Measurements from ENCODE around the gene CAMKMT.

Gene CAMKMT

DNA sequence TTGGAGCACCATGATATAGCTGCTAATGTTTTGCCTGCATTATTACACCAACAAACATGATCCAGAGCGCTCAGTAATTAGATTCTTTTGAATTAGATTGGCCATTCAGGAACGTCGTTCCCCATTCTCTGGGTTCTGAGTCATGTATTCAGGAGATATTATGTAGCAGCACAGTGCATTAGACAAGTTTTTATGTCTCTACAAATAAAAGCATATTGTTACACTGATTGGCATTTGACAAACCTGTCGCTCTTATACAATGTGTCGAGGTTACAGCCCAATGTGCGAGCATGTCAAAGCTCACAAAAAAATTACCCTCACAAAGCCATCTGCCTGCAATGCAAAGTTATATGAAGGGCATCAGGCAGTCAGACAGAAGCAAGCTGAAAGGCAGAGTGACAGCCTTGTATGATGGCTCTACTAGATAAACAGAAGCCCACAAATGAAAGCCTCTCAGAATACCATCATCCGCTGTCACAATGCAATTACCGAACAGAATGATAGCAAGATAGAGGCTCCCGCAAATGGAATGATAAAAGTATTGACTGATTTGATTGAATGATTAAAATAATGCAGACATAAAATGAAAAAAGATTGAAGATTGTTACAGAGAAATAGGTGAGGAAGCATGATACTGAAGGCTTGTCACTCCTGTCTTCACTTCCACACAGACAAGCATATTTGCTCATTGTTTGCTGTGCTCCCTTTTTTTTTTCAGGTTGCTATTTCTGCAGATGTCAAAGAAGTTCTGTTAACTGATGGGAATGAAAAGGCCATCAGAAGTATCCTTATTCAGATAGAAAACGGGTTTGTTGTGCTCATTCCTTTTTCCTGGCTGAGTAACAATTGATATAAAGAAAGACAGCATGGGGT is 345.2 kb downstream of the CAMKMT start:
- no peak for DNase-seq

DNA sequence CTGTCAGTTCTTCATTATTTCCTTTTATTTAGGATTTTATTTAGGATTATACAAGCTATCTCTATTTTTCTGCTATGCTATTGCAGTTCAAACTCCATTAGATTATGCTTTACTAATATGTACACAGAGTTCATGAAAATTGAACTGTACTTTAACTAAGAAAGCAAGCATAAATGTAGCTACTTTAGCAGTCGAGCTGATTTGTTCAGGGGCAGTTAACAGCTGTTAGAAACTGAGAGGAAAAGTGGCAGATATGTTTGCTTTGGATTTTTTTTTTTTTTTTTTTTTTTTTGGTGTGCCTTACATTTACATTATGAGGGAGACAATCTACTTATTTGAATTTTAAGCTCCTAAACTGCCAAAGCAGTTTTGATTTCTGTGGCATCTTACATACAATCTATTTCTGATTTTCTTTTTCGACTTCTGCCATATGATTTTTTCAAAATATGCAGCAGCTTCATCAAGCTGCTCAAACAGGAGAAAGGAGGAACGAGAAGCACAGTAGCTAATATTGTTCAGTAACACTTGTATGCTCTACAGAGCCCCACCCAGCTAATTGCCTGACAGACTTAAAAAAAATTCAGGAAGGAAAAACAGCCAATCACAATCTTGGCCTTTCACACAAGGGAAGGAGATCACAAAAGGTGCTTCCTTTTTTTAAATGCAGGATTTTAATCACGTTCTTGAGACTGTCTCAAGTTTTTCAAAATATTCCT is 346.4 kb downstream of the CAMKMT start:
- no peak for DNase-seq

DNA sequence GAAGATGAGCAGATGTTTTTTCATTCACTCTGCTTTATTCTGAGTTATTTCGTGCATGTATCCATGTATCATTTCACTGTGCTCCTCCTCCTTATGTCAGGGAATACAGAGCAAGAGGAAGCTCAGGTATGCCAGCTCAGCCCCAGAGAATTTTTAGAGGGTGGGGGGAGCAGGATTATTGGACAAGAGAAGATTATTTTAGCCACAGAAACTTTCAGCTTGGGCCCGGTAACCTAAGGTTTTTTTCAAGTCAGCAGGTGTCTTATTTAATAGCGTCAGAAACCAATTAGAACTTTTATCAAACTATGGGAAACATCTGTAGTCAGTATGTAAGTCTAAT is 346.9 kb downstream of the CAMKMT start:
- DNase-seq, result no peak

DNA sequence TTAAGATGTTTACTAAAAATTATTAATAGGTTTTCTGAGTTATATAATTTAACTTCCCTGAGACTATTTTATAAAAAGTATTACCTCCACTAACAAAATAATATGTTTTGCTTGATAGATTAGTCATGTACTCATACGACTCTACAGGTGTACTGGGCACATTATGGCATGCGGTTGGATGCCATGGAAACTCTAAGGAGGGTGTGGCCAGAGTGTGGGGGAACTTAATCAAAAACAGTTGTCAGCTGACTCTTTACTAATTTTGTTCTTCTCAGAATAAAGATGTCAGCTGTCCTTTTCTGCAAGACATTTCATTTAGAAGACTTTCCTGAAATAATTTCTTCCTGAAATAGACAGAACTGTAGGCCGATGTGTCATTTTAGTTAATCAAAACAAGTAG is 351.4 kb downstream of the CAMKMT start:
- DNase-seq, result no peak

DNA sequence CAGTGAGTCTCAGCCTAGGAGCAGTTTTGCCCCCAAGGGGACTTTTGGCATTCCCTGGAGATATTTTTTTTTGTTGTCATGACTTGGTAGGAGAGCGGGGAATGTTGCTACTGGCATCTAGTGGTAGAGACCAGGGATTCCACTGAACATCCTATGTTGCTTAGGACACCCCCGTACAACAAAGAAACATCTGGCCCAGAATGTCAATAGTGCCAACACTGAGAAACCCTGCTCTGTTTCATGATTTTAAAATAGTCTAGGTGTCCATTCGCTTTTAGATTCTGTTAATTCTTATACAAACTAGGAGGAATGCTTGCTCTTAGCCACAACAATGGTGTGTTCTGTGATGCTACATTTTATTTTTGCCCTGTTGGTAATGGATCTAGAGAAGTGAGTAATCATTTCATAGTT is 353.9 kb downstream of the CAMKMT start:
- DNase-seq, result no peak

DNA sequence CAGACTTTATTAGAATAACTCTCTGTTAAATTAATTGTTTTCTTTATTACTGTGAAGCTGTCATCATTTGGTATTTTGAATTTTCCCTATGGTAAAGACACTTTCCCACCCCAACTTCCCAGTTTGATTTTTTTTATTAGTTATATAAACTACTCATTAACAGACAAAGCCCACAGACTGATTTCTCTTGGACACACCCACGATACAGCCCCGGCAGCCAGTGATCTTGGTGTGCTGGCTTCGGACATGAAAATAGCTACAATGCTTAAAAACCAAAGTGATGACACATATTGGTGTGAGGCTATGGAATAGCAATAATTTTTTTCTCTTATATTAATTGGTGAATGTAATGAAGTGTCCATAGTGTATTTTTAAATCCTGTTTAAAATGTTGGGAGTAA is 354.4 kb downstream of the CAMKMT start:
- DNase-seq, result no peak

DNA sequence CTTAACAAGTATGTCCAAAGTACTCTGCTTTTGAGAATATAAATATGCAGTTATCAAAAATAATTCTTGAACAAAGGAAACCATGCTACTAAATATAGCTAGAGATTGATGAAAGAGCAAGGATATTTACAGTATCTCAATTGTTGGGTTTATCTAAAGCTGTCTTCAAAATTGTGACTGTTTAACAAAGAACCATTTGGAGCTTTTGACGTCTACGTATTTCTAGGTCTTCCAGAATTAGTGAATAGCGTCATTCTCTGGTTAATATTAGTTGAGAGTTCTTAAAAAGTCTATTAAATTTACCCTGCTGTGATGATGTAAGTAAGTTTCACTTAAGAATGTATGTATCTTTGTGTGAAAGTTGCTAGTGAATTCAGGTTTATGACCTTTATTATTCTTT is 356.7 kb downstream of the CAMKMT start:
- no peak for DNase-seq

DNA sequence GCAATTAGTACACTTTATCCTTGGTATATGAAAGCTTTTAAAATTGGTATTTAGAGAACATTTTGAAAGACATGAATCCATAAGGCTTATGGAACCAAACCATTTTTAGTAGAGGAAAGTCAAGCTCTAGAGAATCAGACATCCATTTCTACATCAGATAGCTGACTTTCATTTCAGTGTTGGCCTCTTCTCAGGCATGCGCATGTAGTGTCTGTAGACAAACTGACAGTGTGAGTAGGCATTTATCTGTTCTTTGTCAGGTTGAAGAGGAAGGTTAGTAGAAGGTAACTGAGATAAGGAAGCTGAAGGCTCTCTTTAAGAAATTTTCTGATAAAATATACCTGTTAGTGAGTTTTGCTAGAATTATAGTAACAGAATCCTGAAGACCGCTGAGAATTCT is 357.8 kb downstream of the CAMKMT start:
- no peak for DNase-seq

DNA sequence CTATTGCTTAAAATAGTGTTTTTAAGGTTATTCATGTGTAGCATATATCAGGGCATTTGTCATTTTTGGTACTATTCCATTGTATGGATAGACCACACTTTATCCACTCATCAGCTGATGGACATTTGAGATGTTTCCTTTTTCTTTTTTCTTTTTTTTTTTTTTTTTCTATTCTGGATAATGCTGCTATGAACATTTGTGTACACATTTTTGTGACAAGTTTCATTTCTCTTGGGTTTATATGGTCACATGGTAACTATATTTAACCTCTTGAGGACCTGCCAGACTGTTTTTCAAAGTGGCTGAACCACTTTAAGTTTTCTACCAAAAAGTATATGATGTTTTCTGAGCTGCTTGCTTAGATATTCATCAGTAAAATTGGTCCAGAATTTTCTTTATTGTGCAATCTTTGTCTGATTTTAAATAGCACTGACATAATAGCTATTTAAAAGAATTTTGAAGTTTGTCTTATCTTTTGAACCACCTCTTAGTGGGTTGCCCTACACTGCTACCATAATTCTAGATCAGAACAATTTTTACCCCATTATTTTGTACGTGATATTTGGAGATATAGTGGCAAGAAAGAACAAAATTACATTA is 360.4 kb downstream of the CAMKMT start:
- no peak for DNase-seq

DNA sequence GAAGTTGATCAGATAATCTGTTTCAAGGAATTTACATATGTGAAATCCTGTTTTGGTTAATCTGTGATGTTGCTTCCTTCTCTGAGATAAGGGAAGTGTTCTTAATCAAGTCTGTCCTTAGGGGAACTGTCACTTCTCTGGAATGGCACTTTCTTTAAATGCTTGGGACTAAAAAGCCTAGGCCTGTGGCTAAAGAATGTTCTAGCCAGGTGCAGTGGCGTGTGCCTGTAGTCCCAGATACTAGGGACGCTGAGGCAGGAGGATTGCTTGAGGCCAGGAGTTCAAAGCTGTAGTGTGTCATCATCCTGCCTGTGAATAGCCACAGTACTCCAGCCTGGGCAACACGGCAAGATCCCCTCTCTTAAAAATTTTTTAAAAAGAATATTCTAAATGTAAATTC is 362.2 kb downstream of the CAMKMT start:
- no peak for DNase-seq

DNA sequence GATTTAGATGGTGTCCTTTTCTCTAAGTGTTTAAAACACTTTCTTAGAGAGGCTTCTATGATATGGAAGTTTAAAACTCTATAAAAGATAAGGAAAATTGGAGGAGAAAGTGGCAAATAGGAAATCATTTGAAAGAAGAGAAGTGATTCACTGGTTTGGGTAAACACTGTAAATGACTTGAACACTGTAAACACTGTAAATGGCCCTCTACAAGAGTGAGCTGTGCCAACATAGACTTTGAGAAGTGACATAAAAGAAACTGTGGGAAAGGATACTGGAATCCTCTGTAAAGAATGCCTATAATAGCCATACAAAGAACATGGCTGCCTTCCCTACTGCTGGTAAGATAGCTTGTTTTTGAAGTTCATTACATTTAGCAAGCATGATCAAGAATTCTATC is 368.8 kb downstream of the CAMKMT start:
- no peak for DNase-seq

DNA sequence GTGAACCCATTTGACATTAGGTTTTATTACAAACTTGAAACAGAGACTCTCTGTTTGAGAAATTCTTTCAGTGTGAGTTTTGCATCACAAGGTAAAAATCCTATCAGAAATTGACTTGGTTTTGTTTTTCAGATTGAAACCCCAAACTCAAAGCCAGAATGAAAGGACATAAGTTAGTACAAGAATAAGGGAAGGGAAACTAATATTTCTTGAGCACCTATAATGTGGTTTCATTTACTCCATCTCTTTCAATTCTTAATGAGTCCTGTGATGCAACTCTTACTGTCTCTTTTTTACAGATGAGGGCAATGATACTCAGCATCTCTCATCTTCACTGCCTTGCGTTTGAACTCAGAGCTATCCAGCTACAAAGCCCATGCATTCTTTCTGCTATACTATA is 369.8 kb downstream of the CAMKMT start:
- DNase-seq, result no peak

DNA sequence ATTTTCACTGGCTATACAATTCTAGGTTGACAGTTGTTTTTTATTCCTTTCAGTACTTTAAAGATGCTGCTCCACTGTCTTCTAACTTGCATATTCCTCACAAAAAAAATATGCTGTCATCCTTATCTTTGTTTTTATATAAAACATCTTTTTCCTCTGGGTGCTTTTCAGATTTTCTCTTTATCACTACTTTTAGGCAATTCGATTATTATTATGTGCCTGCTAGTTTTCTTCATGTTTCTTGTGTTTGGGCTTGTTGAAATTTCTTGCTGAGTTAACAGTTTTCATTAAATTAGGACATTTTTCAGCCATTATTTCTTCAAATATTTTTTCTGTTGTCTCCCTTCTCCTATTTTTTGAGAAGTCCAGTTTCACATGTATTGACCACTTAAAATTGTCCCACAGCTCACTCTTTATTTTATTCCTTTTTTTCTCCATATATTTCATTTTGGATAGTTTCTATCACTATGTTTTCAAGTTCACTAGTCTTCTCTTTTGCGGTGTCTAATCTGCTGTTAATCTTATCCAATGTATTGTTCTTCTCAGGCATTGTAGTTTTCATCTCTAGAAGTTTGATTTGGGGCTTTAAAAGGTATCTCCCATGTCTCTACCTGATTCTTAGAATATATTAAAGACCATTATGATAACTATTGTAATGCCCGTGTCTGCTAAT is 374.7 kb downstream of the CAMKMT start:
- DNase-seq, result no peak

DNA sequence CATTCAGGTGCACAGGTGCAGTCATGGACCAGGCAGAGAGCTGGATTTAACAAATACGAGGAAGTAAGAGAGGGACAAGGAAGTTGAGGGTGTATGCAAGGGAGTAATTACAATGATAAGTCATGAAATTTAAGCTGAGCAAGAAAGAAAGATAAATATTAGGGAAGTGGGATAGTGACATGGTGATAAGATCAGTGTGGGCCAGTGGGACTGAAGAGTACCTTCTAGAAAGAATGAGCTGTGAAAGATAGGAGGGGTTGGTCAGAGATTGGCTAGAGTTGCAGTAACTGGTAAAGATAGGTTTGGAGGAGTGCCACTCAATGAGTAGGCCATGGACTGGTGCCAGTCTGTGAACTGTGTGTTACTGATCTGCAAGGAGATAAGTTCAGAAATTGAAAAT is 378.9 kb downstream of the CAMKMT start:
- no peak for DNase-seq

DNA sequence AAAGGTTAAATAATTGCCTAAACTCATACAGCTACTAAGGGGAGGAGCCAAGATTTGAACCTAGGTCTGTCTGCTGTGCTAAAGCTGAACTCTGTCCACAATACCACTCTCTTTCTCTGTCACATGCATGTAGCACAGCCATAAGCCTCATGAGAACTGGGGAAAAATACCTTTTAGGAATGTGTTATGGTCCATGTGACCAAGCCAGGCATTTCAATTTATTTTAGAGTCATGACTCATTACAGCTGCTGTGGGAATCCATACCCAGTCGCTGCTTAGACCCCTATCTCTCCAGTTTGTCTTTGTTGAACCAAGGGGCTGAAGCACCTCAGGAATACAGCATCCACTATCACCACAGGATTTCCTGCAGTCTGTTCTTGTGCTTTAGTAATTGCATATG is 379.8 kb downstream of the CAMKMT start:
- no peak for DNase-seq

DNA sequence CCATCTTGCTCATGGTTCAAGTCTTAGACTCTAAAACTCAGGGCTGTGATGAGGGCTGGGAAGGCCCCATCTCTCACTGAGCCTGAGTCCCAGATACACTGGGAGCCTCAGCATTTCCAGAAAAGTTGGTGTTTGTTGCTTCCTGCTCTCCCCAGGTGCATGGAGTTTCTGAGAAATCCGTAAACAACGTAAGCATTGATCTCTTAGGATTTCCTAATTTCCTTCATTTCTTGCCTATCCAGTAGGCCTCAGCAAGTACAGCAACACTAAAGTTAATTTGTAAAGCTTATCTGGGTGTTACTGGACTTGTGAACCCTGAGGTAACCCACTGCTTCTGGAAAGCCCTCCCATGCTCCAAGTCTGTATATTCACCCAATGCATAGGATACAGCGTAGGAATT is 380.3 kb downstream of the CAMKMT start:
- no peak for DNase-seq

DNA sequence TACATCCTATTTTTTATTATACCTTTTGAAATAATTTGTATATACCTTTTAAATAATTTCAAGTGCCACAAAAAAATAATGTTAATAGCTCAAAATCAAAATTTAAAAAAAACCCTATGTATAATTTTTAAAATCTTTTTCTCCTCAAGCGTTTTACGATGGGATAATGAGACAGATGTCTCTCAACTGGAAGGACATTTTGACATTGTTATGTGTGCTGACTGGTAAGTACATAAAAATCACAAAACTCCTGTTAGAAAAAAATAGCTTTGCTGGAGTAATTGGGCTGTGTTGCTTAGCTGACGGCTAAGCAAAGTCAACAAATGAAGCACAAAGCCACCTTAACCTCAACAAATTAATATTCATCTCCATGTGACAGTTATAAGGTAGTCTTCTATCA is 381.7 kb downstream of the CAMKMT start:
- no peak for DNase-seq

DNA sequence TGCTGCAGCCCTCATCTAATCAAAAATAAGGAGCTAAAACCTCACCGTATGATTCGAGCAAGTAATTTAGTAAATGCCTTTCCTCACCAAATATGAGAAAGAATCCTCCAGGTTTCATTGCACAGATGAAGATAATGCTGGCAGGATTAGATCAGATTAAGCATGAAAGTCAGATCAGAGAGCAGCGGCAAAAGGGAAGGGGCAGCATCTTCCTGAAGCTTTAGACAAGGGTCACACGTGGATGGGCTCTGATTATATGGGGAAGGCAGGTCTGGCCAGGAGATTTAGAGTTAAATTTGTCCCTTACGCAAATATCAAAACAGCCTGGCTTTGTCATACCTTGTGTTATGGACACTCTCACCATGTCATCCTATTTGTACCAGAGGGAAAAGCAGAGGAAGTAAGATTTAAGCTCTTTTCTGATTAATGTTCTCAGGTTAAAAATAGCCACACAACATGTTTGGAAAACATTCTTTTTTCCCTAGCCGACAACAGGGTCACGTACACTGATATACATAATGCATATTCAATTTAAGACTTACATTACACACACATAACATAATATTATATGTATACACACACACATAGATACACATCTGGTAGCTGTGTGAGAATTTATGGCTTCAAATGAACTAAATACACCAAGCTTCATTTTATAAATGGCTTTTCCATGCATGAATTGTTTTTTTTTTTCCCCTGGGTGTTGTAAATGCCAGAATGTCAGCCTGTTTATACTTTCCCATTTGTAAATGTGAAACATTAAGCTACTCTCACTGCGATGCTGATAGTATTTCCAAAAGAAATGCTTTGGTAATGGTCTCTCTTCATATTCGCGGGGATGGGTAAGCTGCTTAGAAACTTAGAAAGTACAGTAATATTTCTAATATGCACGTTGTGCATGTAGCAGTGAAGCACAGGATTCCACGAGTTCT is 383.5 kb downstream of the CAMKMT start:
- DNase-seq, result no peak

DNA sequence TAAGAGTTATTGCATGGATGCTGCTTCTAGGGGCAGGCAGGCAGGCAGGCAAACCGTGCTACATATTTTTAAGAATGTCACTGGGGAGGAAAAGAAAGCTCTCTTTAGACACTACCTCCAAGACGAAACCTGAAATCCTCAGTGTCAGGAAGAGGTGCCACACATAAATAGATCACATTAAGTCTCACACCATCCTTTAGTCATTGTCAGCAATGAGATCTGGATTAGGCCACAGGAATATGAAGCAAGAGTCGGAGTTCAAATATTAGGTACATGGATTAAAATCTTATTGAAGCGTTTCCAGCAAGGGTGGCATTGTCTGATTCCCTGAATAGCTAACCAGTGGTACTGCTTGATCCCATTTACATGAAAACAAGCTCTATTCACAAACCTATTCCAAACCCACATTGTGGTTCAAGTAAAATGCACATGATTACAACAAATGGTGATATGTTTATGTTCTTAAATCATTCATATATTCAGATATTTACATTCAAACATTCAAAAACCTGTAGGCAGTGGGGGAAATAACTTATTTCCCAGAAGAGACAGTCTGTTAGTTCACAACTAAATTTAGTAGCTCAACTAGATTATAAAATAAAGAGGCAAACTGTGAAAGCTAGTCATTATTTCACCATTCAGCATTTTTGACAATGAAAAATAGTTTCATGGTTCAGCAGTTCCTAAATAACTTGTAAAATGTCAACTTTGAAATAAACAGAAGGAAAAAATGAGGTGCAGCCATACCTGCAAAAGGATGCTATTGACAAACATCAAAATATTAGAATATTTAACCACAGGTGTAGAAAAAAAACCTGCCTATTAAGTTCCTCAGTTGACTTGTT is 384.4 kb downstream of the CAMKMT start:
- DNase-seq, result no peak

DNA sequence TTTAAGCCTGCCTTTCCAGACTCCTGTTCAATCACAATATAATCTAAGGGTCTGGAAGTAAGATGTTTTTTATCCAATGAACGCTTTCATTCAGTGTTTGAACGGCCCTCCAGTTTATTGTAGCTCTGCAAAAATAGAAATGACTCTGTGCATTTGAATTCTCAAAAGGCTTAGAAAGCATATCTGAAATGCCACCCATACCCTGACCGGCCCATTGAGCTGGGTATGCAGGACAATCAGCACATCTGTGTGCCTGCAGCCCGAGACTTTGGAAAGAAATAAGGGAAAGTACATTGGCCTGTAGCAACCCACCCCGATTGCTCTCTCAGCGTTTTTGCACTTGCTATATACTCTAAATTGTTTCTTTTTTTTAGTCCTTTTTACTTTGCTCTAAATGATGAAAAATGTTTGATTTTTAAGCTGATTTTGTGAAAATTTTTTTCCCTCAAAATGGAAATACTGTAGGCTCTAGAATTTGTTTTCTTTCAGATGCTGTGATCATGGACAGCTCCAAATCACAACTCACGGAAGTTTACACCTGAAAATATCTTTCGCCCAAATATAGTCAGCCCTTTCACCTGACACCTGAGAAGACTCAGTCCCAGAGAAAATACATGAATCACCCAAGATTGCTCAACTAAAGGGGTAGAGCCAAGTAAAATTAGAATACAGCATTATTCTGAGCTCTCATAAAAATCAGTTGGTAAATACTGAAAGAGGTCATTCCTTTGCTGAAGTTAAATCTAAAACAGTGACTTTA is 385.3 kb downstream of the CAMKMT start:
- no peak for DNase-seq

DNA sequence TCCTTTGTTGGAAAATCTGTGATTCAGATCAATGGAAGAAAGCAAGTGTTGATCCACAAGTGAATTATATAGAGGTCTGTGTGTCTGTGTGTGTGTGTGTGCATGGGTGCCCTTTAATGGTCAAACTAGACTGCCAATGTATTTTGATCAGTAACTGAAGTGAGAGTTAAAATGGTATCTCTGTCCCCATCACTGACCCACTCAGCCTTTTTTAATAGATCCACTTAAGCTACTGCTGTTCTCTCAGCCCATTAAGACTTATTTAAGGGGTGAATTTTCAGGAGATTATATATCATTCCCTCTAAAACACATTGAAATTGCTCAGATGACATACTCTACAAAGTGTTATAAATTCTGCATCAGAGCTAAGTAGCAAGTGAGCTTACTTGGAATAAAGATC is 386.0 kb downstream of the CAMKMT start:
- DNase-seq, result no peak
